PC-9 (cell line): Measurements from ENCODE around the gene CHSY1. TPM values are rescaled to one million over a fixed set of nuclear protein-coding genes. Genes with fewer than 3 reads are reported as not detected.

ENCODE experiments used
- BruUV-seq: library from RNA; stranded (reverse); fragments of 400-500 nt; replicated peaks from 2 replicates; lab custom pipeline; 2021; lab: Mats Ljungman, UMichigan
- CTCF ChIA-PET: fragments of 300-600 bp; sonication (Branson Sonifier 250); formaldehyde crosslinking; loops from one replicate; lab custom pipeline; 2022; ENCODE audit warnings: antibody characterized with exemption; lab: Charles Lee
- POLR2A ChIA-PET: fragments of 300-600 bp; sonication (Branson Sonifier 250); formaldehyde crosslinking; loops from one replicate; lab custom pipeline; 2022; ENCODE audit warnings: antibody characterized with exemption; ENCODE audit not compliant: unreplicated experiment; lab: Charles Lee
- DNase-seq, 2 experiments: peaks; one replicate each; pipeline versions ENCODE4 v3.0.0 to v3.0.0-alpha.2; 2015 to 2022; ENCODE audit warnings: mixed read lengths in 1 of 2
- H2AFZ ChIP-seq: fragments of 200-600 bp; sonication (generic); 2 replicates; pipeline ENCODE4 v1.8.1; 2017; ENCODE audit warnings: antibody characterized with exemption
- H3F3A ChIP-seq: fragments of 200-600 bp; sonication (generic); 2 replicates; pipeline ENCODE4 v1.8.1; 2017; ENCODE audit warnings: antibody characterized with exemption, mild to moderate bottlenecking, low read depth; ENCODE audit not compliant: insufficient read depth
- H3K27ac ChIP-seq: fragments of 200-600 bp; sonication (generic); 2 replicates; pipeline ENCODE4 v1.6.1; 2016; ENCODE audit warnings: mixed run types
- H3K27me3 ChIP-seq: fragments of 200-600 bp; sonication (generic); 2 replicates; pipeline ENCODE4 v1.6.1; 2016; ENCODE audit warnings: low read depth, mixed run types; ENCODE audit not compliant: insufficient read depth
- H3K36me3 ChIP-seq: fragments of 200-600 bp; sonication (generic); 2 replicates; pipeline ENCODE4 v1.6.1; 2016; ENCODE audit warnings: low read depth, mixed run types
- H3K4me1 ChIP-seq: fragments of 200-600 bp; sonication (generic); replicated peaks from 2 replicates; pipeline ENCODE4 v1.6.1; 2016; ENCODE audit warnings: mixed run types; ENCODE audit not compliant: insufficient read depth
- H3K4me2 ChIP-seq: fragments of 200-600 bp; sonication (generic); 2 replicates; pipeline ENCODE4 v1.6.1; 2017; ENCODE audit warnings: mixed run types
- H3K4me3 ChIP-seq: fragments of 200-600 bp; sonication (generic); 2 replicates; pipeline ENCODE4 v1.6.1; 2016; ENCODE audit warnings: mixed run types
- H3K79me2 ChIP-seq: fragments of 200-600 bp; sonication (generic); 2 replicates; pipeline ENCODE4 v1.6.1; 2017; ENCODE audit warnings: low read depth, mixed run types
- H3K9me2 ChIP-seq: fragments of 200-600 bp; sonication (generic); 2 replicates; pipeline ENCODE4 v1.8.1; 2017; ENCODE audit warnings: mild to moderate bottlenecking; ENCODE audit not compliant: insufficient read depth
- H3K9me3 ChIP-seq: fragments of 200-600 bp; sonication (generic); 2 replicates; pipeline ENCODE4 v1.8.1; 2016; ENCODE audit warnings: low read depth; ENCODE audit not compliant: insufficient read depth
- H4K20me1 ChIP-seq: fragments of 200-600 bp; sonication (generic); 2 replicates; pipeline ENCODE4 v1.8.1; 2017; ENCODE audit not compliant: insufficient read depth
- CTCF ChIP-seq: fragments of 200-600 bp; sonication (generic); conservative IDR thresholded peaks from 2 replicates; pipeline ENCODE4 v1.6.1; 2017; ENCODE audit warnings: mixed run types, antibody characterized with exemption, mild to moderate bottlenecking, moderate library complexity
- EZH2 ChIP-seq: fragments of 200-600 bp; sonication (generic); IDR thresholded peaks from 2 replicates; pipeline ENCODE4 v1.8.0; 2017; ENCODE audit warnings: antibody characterized with exemption, low read depth
- intact Hi-C: fragments of 100-400 bp; cut with micrococcal nuclease; formaldehyde crosslinking; loops from one replicate; pipeline ENCODE4 v1.10.0; 2022; ENCODE audit not compliant: unreplicated experiment
- total RNA-seq: library from RNA; stranded (reverse); gene quantifications from 2 replicates; pipeline ENCODE4 v1.2.3, GENCODE V29; 2021

CHSY1 gene
- total RNA-seq, 1 experiment from 2014 or later: 10.7 TPM

- Histone ChIP-seq H3K4me2 (no peak overlapping the region), H4K20me1 (peaks cover 30% of the 10 kb centered on the region)
- intact Hi-C loops: no loop called here
These were observed 7.6 kb downstream of the CHSY1 start for GRCh38 chr15:101244036-101244781.

GRCh38 chr15:101243420-101243819, 8.4 kb downstream of the CHSY1 start:
- DNase-seq: no peak
- CTCF ChIA-PET: no interaction called here
- no peaks in the 10 kb centered on the region for H3K9me3 ChIP-seq
- no peak for TF ChIP-seq EZH2
- no peak for TF ChIP-seq CTCF
- no peaks in the 10 kb centered on the region for H3K27me3 ChIP-seq
- no peak overlapping the region for H2AFZ ChIP-seq
- no peaks in the 10 kb centered on the region for H3K9me2 ChIP-seq
- H3K4me1 ChIP-seq: no peaks in the 10 kb centered on the region
- no TSS peak for BruUV-seq
- H3K4me2 ChIP-seq: no peak overlapping the region
- intact Hi-C loops: no loop called here
- H3F3A ChIP-seq: no peaks in the 10 kb centered on the region
- no peak overlapping the region for H3K27ac ChIP-seq
- peaks cover 29% of the 10 kb centered on the region for H4K20me1 ChIP-seq
- H3K79me2 ChIP-seq: peaks cover 78% of the 10 kb centered on the region
- H3K36me3 ChIP-seq: no peaks in the 10 kb centered on the region
- H3K4me3 ChIP-seq: no peak overlapping the region
- POLR2A ChIA-PET: no interaction called here

More at GRCh38 chr15:101244036-101244781, 7.6 kb downstream of the CHSY1 start:
- no peak overlapping the region for H2AFZ ChIP-seq
- H3F3A ChIP-seq: no peaks in the 10 kb centered on the region
- no peak overlapping the region for H3K4me3 ChIP-seq
- no TSS peak for BruUV-seq
- H3K79me2 ChIP-seq: peaks cover 78% of the 10 kb centered on the region
- no peak overlapping the region for H3K27ac ChIP-seq
- H3K9me2 ChIP-seq: no peaks in the 10 kb centered on the region
- ChIA-PET CTCF (interaction anchor here (0.6 kb wide), 1 partner anchor 29 kb away, joined by 3 read pairs; no protein-coding TSS in a partner anchor), POLR2A (no interaction called here)
- DNase-seq: no peak
- no peaks in the 10 kb centered on the region for H3K36me3 ChIP-seq
- H3K4me1 ChIP-seq: no peaks in the 10 kb centered on the region
- H3K27me3 ChIP-seq: no peaks in the 10 kb centered on the region
- TF ChIP-seq CTCF: no peak
- no peak for TF ChIP-seq EZH2
- H3K9me3 ChIP-seq: no peaks in the 10 kb centered on the region

- Histone ChIP-seq H4K20me1 (peaks cover 29% of the 10 kb centered on the region), H3K9me2 (no peaks in the 10 kb centered on the region), H3K9me3 (no peaks in the 10 kb centered on the region), H3F3A (no peaks in the 10 kb centered on the region), H3K4me1 (no peaks in the 10 kb centered on the region), H3K4me3 (no peak overlapping the region), H3K27ac (no peak overlapping the region), H3K36me3 (no peaks in the 10 kb centered on the region), H3K79me2 (peaks cover 76% of the 10 kb centered on the region), H3K27me3 (no peaks in the 10 kb centered on the region), H2AFZ (no peak overlapping the region), H3K4me2 (no peak overlapping the region)
- ChIA-PET CTCF (no interaction called here), POLR2A (no interaction called here)
- intact Hi-C loops: no loop called here
- no peak for TF ChIP-seq CTCF
- no peak for TF ChIP-seq EZH2
- BruUV-seq: no TSS peak
- DNase-seq: no peak
These were observed 8.9 kb downstream of the CHSY1 start for GRCh38 chr15:101242999-101243336.
